Heart left ventricle (tissue), 16 donors: ENCODE measurements around the gene APOBEC2. TPM values are rescaled to one million over a fixed set of nuclear protein-coding genes. Genes with fewer than 3 reads are reported as not detected.

Source experiments
- ATAC-seq, 4 donors: fragments of 200-7000 bp; cut with Tn5 transposase; one replicate each; pipeline ENCODE4 v1.9.1; 2020 to 2022; ENCODE audit warnings: moderate library complexity in 4 of 4, mild to moderate bottlenecking in 3 of 4, moderate number of reproducible peaks in 1 of 4
- DNase-seq, 5 donors: peaks; one replicate each; pipeline ENCODE4 v3.0.0-alpha.2; 2020
- H3K27ac ChIP-seq, 12 donors: fragments of 200-600 bp; sonication (generic) in 4 of 12; one replicate each; pipeline versions ENCODE4 v1.5.0 to v1.8.0; 2016 to 2022; ENCODE audit warnings: mild to moderate bottlenecking in 2 of 12
- H3K27me3 ChIP-seq, 9 donors: fragments of 200-600 bp; sonication (generic) in 2 of 9; one replicate each; pipeline versions ENCODE4 v1.5.1 to v1.8.0; 2016 to 2022; ENCODE audit warnings: mild to moderate bottlenecking in 3 of 9
- H3K36me3 ChIP-seq, 9 donors: fragments of 200-600 bp; sonication (generic) in 2 of 9; one replicate each; pipeline versions ENCODE4 v1.5.0 to v1.8.0; 2018 to 2022; ENCODE audit warnings: mild to moderate bottlenecking in 2 of 9
- H3K4me1 ChIP-seq, 12 donors: fragments of 200-600 bp; sonication (generic) in 4 of 12; one replicate each; pipeline versions ENCODE4 v1.5.0 to v1.8.0; 2016 to 2022; ENCODE audit warnings: mild to moderate bottlenecking in 3 of 12
- H3K4me3 ChIP-seq, 12 donors: fragments of 200-600 bp; sonication (generic) in 4 of 12; one replicate each; pipeline versions ENCODE4 v1.5.0 to v1.8.0; 2017 to 2022; ENCODE audit warnings: mild to moderate bottlenecking in 9 of 12, moderate library complexity in 4 of 12
- H3K9me3 ChIP-seq, 12 donors: fragments of 200-600 bp; sonication (generic) in 4 of 12; one replicate each; pipeline versions ENCODE4 v1.5.0 to v1.8.0; 2016 to 2022; ENCODE audit warnings: mild to moderate bottlenecking in 1 of 12
- POLR2A ChIP-seq, 2 donors: fragments of 450-650 bp; IDR thresholded peaks; one replicate each; pipeline ENCODE4 v1.6.1; 2017; ENCODE audit warnings: antibody characterized with exemption in 2 of 2, mild to moderate bottlenecking in 2 of 2, moderate library complexity in 2 of 2
- WGBS, 4 donors: extraction: QIAGEN DNeasy Blood & Tissue Kit in 2 of 4; methylation state at CpG; one replicate each; pipeline versions ENCODE4 v1.1.5 to v1.1.7; 2013 to 2018; 5-methylcytosine and 5-hydroxymethylcytosine counted together
- intact Hi-C, 10 donors: fragments of 100-400 bp; cut with DNase I; formaldehyde crosslinking; loops; one replicate each; pipeline versions ENCODE4 v1.11.1 to v1.14.2; 2022
- polyA plus RNA-seq, 2 donors: library from polyadenylated mRNA; stranded (reverse); fragments of 200-250 nt; gene quantifications; one replicate each; pipeline ENCODE4 v1.2.3, GENCODE V29; 2013
- total RNA-seq, 9 donors: library from RNA; depleted of rRNA in 2 of 9; stranded (reverse); fragments of >200 nt in 2 of 9; fragmentation: NEBNext Ultra II Directional in 3 of 9; extraction: Animal tissue kit (Norgen Biotek cat#: 25700) in 3 of 9; gene quantifications; one replicate each; pipeline versions ENCODE4 v1.1.0 to v1.2.4, GENCODE V29; 2016 to 2023
- TF ChIP-seq, protein P1 (sequence below), 12 donors: fragments of 200-600 bp; sonication (generic) in 4 of 12; IDR thresholded peaks; one replicate each; pipeline versions ENCODE4 v1.5.0 to v1.8.0; 2018 to 2022; ENCODE audit warnings: antibody characterized with exemption in 12 of 12, mild to moderate bottlenecking in 5 of 12
- donor health status: ischemic (EF 13 %, LVEDD 7.1; RV severe dilation, severe dysfunction).
- donor health status: healthy with polysubstance abuse.
- donor health status: DM: no; HTN: yes; CAD: no.
- donor health status: DM: no; HTN: no; CAD: no.
- donor health status: ischemic (EF 25% LVEDD 6.9; RV normal size, moderate dysfunction).
- donor health status: ischemic (EF 25% LVEDD 5.7; RV mildly dilated, moderate dysfunction).
- donor health status: healthy.
- donor health status: DM: yes; HTN: yes; CAD: no.
- donor health status: ischemic (EF 35%, LVEDD 5.7; RV mildly dilated, moderate dysfunction).
- donor health status: nonischemic (EF 11% LVEDD 7.7; RV severe dilation, severe dysfunction).
- donor health status: DM: yes; HTN: yes; CAD: no.
- donor health status: PGD.
- donor health status: ischemic (EF 29% LVEDD 5.4; RV normal size, mild dysfunction).
- donor health status: nonischemic (EF 23%, LVEDD 6.1; RV moderate dilation, normal function).

Gene APOBEC2
- total and polyA plus RNA-seq, 11 donors, result 72.3 to 524 (median 237) TPM

DNA sequence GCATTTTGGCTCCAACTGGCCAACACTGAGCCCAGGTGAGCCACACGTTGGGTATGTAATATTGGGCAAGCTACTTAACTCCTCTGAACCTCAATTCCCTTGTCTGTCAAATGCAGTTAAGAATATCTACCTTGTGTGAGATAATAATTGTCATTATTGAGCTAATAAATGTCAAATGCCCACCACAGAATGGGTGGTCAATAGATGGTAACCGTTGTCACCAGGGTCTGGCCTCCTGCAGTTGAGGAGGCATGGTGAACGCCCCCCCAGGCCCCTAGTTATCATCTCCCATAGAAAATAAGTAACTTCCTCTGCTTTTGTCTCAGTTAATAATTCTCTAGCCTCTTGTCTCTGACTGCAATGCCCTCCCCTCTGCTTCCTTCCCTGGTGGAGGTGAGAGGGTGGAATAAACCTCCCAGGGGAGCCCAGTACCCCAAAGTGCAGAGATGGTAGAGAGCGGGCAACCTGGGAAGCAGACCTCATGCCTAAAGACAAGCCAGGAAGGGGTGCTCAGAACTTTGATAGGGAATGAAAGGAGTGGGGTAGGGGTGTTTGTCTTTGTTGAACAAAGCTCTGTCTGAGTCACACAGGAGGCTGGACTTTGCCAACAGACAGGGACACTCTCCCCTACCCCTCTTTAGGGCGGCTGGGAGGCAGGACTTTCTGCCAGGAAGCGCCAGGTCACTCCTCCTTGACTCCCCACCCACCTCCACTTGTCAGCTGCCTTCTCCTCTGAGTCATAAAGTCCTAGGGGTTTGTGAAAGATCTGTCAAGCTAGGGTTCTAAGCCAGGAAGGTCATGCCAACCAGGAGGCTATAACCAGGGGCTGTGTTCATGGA lies 12.7 kb upstream of the APOBEC2 start:
- DNase-seq, result no peak
- intact Hi-C loops, result no loop called here
- H3K4me3 ChIP-seq, result no peak overlapping the region
- H3K36me3 ChIP-seq, result no peaks in the 10 kb centered on the region
- peaks cover 0 to 7% (median 0%) of the 10 kb centered on the region in 12 donors for H3K4me1 ChIP-seq
- no peaks in the 10 kb centered on the region for H3K9me3 ChIP-seq
- no peaks in the 10 kb centered on the region for H3K27me3 ChIP-seq
- no peak overlapping the region for H3K27ac ChIP-seq
- TF ChIP-seq, protein P1, sequence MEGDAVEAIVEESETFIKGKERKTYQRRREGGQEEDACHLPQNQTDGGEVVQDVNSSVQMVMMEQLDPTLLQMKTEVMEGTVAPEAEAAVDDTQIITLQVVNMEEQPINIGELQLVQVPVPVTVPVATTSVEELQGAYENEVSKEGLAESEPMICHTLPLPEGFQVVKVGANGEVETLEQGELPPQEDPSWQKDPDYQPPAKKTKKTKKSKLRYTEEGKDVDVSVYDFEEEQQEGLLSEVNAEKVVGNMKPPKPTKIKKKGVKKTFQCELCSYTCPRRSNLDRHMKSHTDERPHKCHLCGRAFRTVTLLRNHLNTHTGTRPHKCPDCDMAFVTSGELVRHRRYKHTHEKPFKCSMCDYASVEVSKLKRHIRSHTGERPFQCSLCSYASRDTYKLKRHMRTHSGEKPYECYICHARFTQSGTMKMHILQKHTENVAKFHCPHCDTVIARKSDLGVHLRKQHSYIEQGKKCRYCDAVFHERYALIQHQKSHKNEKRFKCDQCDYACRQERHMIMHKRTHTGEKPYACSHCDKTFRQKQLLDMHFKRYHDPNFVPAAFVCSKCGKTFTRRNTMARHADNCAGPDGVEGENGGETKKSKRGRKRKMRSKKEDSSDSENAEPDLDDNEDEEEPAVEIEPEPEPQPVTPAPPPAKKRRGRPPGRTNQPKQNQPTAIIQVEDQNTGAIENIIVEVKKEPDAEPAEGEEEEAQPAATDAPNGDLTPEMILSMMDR (IDR thresholded peaks at IDR 0.05), result no peak
- TF ChIP-seq POLR2A (IDR thresholded peaks at IDR 0.05), result no peak
- peak in 2 of 4 donors; percentile 16 to 36 for ATAC-seq
- 79 to 84% (median 81%) methylated on average over 6 of the region's 6 CpGs for WGBS, 4 donors

DNA sequence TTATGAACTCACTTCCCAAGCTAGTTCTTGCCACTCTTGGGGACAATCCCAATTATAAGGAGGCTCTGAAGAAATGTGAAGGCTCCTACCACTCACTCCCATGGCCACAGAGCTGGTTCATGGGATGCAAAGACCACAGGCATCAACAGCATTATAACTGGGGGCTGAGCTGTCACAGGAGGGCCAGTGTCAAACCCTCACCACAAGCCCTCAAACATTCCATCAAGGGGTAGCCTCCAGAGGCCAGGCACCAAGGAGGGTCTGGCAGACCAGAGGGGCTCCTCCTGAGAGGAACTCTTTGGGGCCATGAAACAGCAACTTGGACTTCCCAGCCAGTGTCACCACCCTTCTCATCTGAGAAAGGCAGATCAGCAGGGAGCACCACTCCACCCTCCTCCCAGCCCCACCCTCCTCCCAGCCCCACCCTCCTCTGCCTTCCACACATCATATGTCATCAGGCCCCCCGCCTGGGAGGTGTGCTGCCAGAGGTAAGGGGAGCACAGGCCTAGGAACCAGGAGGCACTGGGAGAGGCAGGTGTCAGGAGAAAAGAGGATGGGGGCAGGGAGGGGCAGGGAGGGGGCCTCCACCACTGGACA lies 12.0 kb upstream of the APOBEC2 start:
- WGBS, 4 donors, result 88 to 97% (median 92%) methylated on average over 1 of the region's 1 CpG
- Histone ChIP-seq H3K4me3 (no peak overlapping the region), H3K4me1 (peaks cover 0 to 7% (median 0%) of the 10 kb centered on the region in 12 donors), H3K27ac (no peak overlapping the region), H3K27me3 (no peaks in the 10 kb centered on the region), H3K9me3 (no peaks in the 10 kb centered on the region), H3K36me3 (no peaks in the 10 kb centered on the region)
- ATAC-seq, result no peak
- intact Hi-C loops, result no loop called here
- DNase-seq, result no peak
- TF ChIP-seq, protein P1 (IDR thresholded peaks at IDR 0.05), result no peak
- TF ChIP-seq POLR2A (IDR thresholded peaks at IDR 0.05), result no peak

DNA sequence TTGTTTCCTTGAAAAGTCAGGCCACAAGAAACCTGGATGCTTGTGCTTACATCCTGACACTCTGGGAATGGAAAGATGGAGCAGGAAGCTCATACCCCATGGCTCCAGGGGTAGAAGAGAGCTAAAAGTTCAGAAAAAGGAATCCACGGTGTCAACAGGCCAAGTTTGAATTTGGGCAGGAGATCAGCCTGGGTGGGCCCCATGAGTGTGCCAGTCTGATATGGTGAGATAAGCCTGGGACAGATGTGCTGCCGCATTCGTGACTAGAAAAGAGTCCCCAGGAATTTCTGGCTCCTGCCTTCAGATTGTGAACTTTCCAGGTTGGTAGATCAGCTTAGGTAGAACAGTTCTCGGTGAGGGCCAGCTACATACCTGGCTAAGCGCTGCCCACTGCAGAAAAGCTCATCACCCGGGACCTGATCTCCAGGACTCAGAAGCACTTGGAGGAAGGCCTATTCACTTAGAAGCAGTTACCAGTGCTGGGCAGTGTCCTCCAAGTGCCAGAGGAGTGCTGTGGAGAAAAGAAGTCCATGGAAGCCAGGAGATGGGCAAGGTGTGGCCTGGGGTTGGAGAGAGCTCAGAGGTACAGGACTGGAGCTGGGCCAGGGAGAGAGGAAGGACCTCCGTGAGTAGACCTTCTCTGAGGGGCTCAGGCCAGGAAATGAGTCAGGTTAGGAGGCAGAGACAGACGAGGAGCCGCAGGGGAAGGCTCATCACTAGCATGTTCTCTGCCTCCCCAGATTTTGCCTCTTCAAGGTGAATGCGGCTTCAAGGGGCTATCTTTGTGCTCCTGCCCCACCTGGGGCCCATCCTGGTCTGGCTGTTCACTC lies 10.6 kb upstream of the APOBEC2 start, which contains the start of gene TSPO2:
Gene TSPO2, plus strand, starts transcription at position 242 of the 830 bp plus-strand sequence. Its CDS starts 519 bp downstream, at position 761.
- 74 to 82% (median 81%) methylated on average over 10 of the region's 10 CpGs for WGBS, 4 donors
- no peak for DNase-seq
- Histone ChIP-seq H3K27me3 (no peaks in the 10 kb centered on the region), H3K36me3 (no peaks in the 10 kb centered on the region), H3K27ac (no peak within 1 kb of the TSS), H3K9me3 (no peaks in the 10 kb centered on the region), H3K4me3 (no peak within 1 kb of the TSS), H3K4me1 (peaks cover 0 to 7% (median 0%) of the 10 kb centered on the region in 12 donors)
- no peak for TF ChIP-seq POLR2A (IDR thresholded peaks at IDR 0.05)
- TF ChIP-seq, protein P1 (IDR thresholded peaks at IDR 0.05), result no peak
- intact Hi-C loops, result no loop called here
- ATAC-seq, result no peak
